GM12864 (cell line): ENCODE measurements around the gene ABTB1.

Experiments used
- DNase-seq: peaks from one replicate; pipeline ENCODE4 v3.0.0-alpha.2; 2011; ENCODE audit warnings: low read depth
- H3K4me3 ChIP-seq: 2 replicates; pipeline ENCODE4 v1.5.1; 2011; ENCODE audit warnings: mild to moderate bottlenecking, low read depth, low read length, control low read depth
- CTCF ChIP-seq: IDR thresholded peaks from 2 replicates; pipeline ENCODE4 v1.5.1; 2011; ENCODE audit warnings: low read depth, mild to moderate bottlenecking, moderate library complexity, low read length, control low read depth, inconsistent platforms; ENCODE audit errors: missing control alignments

The ABTB1 gene

GRCh38 chr3:127630811-127631714, 41.7 kb upstream of the ABTB1 start:
- no peak for TF ChIP-seq CTCF
- no peak overlapping the region for H3K4me3 ChIP-seq
- DNase-seq, result no peak

- DNase-seq, result no peak
These were observed 40.5 kb upstream of the ABTB1 start for GRCh38 chr3:127632035-127632820.

GRCh38 chr3:127634653-127635052, 38.1 kb upstream of the ABTB1 start:
- DNase-seq, result no peak
- no peak overlapping the region for H3K4me3 ChIP-seq
- TF ChIP-seq CTCF, result no peak

More at GRCh38 chr3:127632035-127632820, 40.5 kb upstream of the ABTB1 start:
- TF ChIP-seq CTCF, result no peak
- no peak overlapping the region for H3K4me3 ChIP-seq

- DNase-seq, result no peak
- H3K4me3 ChIP-seq, result no peak overlapping the region
- TF ChIP-seq CTCF, result peak; percentile 14
These were observed 35.2 kb upstream of the ABTB1 start for GRCh38 chr3:127637546-127637945.

- no peak for DNase-seq
- no peak for TF ChIP-seq CTCF
These were observed 34.8 kb upstream of the ABTB1 start for GRCh38 chr3:127637971-127638370.

GRCh38 chr3:127639173-127640041, 33.3 kb upstream of the ABTB1 start:
- DNase-seq, result no peak
- TF ChIP-seq CTCF, result no peak
- no peak overlapping the region for H3K4me3 ChIP-seq

More at GRCh38 chr3:127637971-127638370, 34.8 kb upstream of the ABTB1 start:
- H3K4me3 ChIP-seq, result no peak overlapping the region
